Heart left ventricle (tissue), 16 donors: Measurements from ENCODE around the gene EDA. TPM values are rescaled to one million over a fixed set of nuclear protein-coding genes. Genes with fewer than 3 reads are reported as not detected.

Experiments
- ATAC-seq, 4 donors: fragments of 200-7000 bp; cut with Tn5 transposase; one replicate each; pipeline ENCODE4 v1.9.1; 2020 to 2022; ENCODE audit warnings: moderate library complexity in 4 of 4, mild to moderate bottlenecking in 3 of 4, moderate number of reproducible peaks in 1 of 4
- DNase-seq, 5 donors: peaks; one replicate each; pipeline ENCODE4 v3.0.0-alpha.2; 2020
- H3K27ac ChIP-seq, 12 donors: fragments of 200-600 bp; sonication (generic) in 4 of 12; one replicate each; pipeline versions ENCODE4 v1.5.0 to v1.8.0; 2016 to 2022; ENCODE audit warnings: mild to moderate bottlenecking in 2 of 12
- H3K27me3 ChIP-seq, 9 donors: fragments of 200-600 bp; sonication (generic) in 2 of 9; one replicate each; pipeline versions ENCODE4 v1.5.1 to v1.8.0; 2016 to 2022; ENCODE audit warnings: mild to moderate bottlenecking in 3 of 9
- H3K36me3 ChIP-seq, 9 donors: fragments of 200-600 bp; sonication (generic) in 2 of 9; one replicate each; pipeline versions ENCODE4 v1.5.0 to v1.8.0; 2018 to 2022; ENCODE audit warnings: mild to moderate bottlenecking in 2 of 9
- H3K4me1 ChIP-seq, 12 donors: fragments of 200-600 bp; sonication (generic) in 4 of 12; one replicate each; pipeline versions ENCODE4 v1.5.0 to v1.8.0; 2016 to 2022; ENCODE audit warnings: mild to moderate bottlenecking in 3 of 12
- H3K4me3 ChIP-seq, 12 donors: fragments of 200-600 bp; sonication (generic) in 4 of 12; one replicate each; pipeline versions ENCODE4 v1.5.0 to v1.8.0; 2017 to 2022; ENCODE audit warnings: mild to moderate bottlenecking in 9 of 12, moderate library complexity in 4 of 12
- H3K9me3 ChIP-seq, 12 donors: fragments of 200-600 bp; sonication (generic) in 4 of 12; one replicate each; pipeline versions ENCODE4 v1.5.0 to v1.8.0; 2016 to 2022; ENCODE audit warnings: mild to moderate bottlenecking in 1 of 12
- POLR2A ChIP-seq, 2 donors: fragments of 450-650 bp; IDR thresholded peaks; one replicate each; pipeline ENCODE4 v1.6.1; 2017; ENCODE audit warnings: antibody characterized with exemption in 2 of 2, mild to moderate bottlenecking in 2 of 2, moderate library complexity in 2 of 2
- WGBS, 4 donors: extraction: QIAGEN DNeasy Blood & Tissue Kit in 2 of 4; methylation state at CpG; one replicate each; pipeline versions ENCODE4 v1.1.5 to v1.1.7; 2013 to 2018; 5-methylcytosine and 5-hydroxymethylcytosine counted together
- intact Hi-C, 10 donors: fragments of 100-400 bp; cut with DNase I; formaldehyde crosslinking; loops; one replicate each; pipeline versions ENCODE4 v1.11.1 to v1.14.2; 2022
- polyA plus RNA-seq, 2 donors: library from polyadenylated mRNA; stranded (reverse); fragments of 200-250 nt; gene quantifications; one replicate each; pipeline ENCODE4 v1.2.3, GENCODE V29; 2013
- total RNA-seq, 9 donors: library from RNA; depleted of rRNA in 2 of 9; stranded (reverse); fragments of >200 nt in 2 of 9; fragmentation: NEBNext Ultra II Directional in 3 of 9; extraction: Animal tissue kit (Norgen Biotek cat#: 25700) in 3 of 9; gene quantifications; one replicate each; pipeline versions ENCODE4 v1.1.0 to v1.2.4, GENCODE V29; 2016 to 2023
- TF ChIP-seq, protein P1 (sequence below), 12 donors: fragments of 200-600 bp; sonication (generic) in 4 of 12; IDR thresholded peaks; one replicate each; pipeline versions ENCODE4 v1.5.0 to v1.8.0; 2018 to 2022; ENCODE audit warnings: antibody characterized with exemption in 12 of 12, mild to moderate bottlenecking in 5 of 12
- donor health status: ischemic (EF 13 %, LVEDD 7.1; RV severe dilation, severe dysfunction).
- donor health status: healthy with polysubstance abuse.
- donor health status: DM: no; HTN: yes; CAD: no.
- donor health status: DM: no; HTN: no; CAD: no.
- donor health status: ischemic (EF 25% LVEDD 6.9; RV normal size, moderate dysfunction).
- donor health status: ischemic (EF 25% LVEDD 5.7; RV mildly dilated, moderate dysfunction).
- donor health status: healthy.
- donor health status: DM: yes; HTN: yes; CAD: no.
- donor health status: ischemic (EF 35%, LVEDD 5.7; RV mildly dilated, moderate dysfunction).
- donor health status: nonischemic (EF 11% LVEDD 7.7; RV severe dilation, severe dysfunction).
- donor health status: DM: yes; HTN: yes; CAD: no.
- donor health status: PGD.
- donor health status: ischemic (EF 29% LVEDD 5.4; RV normal size, mild dysfunction).
- donor health status: nonischemic (EF 23%, LVEDD 6.1; RV moderate dilation, normal function).

The EDA gene
- total and polyA plus RNA-seq, 11 donors = 2.1 to 13.6 (median 6.3) TPM

DNA sequence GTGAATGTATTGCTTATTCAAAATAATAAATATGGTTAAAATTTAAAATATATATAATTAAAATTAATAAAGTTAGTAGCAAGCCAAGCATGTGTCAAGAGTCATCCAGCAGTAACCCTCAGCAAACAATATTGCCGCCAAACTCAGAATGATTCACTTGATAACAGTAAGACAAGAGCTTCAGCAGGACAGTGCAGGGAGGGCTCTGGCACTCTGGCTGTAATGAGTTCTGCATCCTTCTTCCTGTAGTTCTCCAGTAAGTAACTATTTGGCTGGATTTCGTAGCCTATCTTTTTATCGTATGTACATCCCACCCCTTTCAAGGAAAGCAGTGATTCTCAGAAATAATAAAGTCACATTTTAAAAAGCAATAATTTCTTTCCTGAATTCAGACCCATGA, 464.0 kb downstream of the EDA start:
- WGBS, 4 donors = 44 to 54% (median 48%) methylated on average over 3 of the region's 3 CpGs
- Histone ChIP-seq H3K36me3 (no peaks in the 10 kb centered on the region), H3K4me3 (no peak overlapping the region), H3K27ac (no peak overlapping the region), H3K9me3 (no peaks in the 10 kb centered on the region), H3K27me3 (peaks cover 0 to 16% (median 0%) of the 10 kb centered on the region in 9 donors), H3K4me1 (peaks cover 0 to 10% (median 0%) of the 10 kb centered on the region in 12 donors)
- TF ChIP-seq, protein P1, sequence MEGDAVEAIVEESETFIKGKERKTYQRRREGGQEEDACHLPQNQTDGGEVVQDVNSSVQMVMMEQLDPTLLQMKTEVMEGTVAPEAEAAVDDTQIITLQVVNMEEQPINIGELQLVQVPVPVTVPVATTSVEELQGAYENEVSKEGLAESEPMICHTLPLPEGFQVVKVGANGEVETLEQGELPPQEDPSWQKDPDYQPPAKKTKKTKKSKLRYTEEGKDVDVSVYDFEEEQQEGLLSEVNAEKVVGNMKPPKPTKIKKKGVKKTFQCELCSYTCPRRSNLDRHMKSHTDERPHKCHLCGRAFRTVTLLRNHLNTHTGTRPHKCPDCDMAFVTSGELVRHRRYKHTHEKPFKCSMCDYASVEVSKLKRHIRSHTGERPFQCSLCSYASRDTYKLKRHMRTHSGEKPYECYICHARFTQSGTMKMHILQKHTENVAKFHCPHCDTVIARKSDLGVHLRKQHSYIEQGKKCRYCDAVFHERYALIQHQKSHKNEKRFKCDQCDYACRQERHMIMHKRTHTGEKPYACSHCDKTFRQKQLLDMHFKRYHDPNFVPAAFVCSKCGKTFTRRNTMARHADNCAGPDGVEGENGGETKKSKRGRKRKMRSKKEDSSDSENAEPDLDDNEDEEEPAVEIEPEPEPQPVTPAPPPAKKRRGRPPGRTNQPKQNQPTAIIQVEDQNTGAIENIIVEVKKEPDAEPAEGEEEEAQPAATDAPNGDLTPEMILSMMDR (IDR thresholded peaks at IDR 0.05) = no peak
- TF ChIP-seq POLR2A (IDR thresholded peaks at IDR 0.05) = no peak
- ATAC-seq = no peak
- intact Hi-C loops = no loop called here
- DNase-seq = no peak

DNA sequence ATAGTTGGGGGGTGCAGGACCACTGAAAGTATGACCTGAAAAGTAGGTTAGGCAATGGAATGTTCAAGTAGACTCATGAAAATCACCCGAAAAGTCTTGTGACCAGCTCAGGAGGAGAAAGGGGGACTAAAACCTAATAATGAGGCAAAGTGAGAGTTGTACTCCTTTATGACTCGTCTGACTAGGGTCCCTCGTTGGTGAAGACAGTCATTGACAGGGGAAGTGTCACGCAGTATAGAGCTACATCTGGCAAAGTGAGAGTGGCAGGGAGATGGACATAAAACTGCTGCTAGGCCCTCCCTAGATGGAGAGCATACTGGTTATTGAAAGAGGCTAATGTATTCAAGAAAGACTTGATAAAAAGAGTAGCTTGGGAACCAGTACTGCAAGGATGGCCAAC, 466.8 kb downstream of the EDA start:
- intact Hi-C loops = no loop called here
- Histone ChIP-seq H3K4me1 (peaks cover 0 to 13% (median 0%) of the 10 kb centered on the region in 12 donors), H3K4me3 (no peak overlapping the region), H3K27ac (no peak overlapping the region), H3K27me3 (peaks cover 0 to 16% (median 0%) of the 10 kb centered on the region in 9 donors), H3K9me3 (no peaks in the 10 kb centered on the region), H3K36me3 (no peaks in the 10 kb centered on the region)
- no peak for DNase-seq
- no peak for ATAC-seq
- 63 to 76% (median 67%) methylated on average over 4 of the region's 4 CpGs for WGBS, 4 donors
- TF ChIP-seq POLR2A (IDR thresholded peaks at IDR 0.05) = no peak
- TF ChIP-seq, protein P1 (IDR thresholded peaks at IDR 0.05) = no peak

DNA sequence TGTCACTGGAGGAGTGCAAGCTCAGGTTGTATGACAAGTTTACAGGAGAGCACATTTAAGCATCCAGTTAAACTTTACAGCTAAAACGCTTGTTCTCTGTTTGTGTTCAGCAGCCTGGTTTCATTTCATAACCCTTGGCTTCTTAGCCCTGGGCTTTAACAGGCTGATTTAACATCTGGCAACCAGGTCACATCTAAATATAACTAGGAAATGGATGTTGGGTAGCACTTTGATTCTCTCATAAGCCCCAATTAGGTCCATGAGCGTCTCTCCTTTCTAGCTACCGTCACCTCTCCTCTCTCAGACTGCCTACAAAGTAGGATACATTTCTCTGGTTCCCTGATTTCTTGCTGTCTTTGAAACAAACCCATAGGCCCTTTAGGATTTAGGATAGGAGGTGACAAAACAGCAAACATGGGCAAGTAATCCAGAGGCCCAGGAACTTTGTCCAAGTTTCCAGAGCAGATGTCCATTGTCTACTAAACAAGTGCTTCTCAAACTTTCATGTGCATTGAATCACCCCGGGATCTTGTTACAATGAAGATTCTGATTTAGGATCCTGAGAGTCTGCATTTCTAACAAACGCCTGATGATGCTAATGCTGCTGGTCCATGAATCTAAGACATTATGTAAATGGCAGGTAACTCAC, 468.8 kb downstream of the EDA start:
- H3K27me3 ChIP-seq = peaks cover 0 to 16% (median 0%) of the 10 kb centered on the region in 9 donors
- DNase-seq (no peak), ATAC-seq (peak in 1 of 4 donors; percentile 28)
- no peak overlapping the region for H3K27ac ChIP-seq
- WGBS, 4 donors = 63 to 68% (median 65%) methylated on average over 5 of the region's 5 CpGs
- TF ChIP-seq, protein P1 (IDR thresholded peaks at IDR 0.05) = no peak
- TF ChIP-seq POLR2A (IDR thresholded peaks at IDR 0.05) = no peak
- no peaks in the 10 kb centered on the region for H3K9me3 ChIP-seq
- intact Hi-C loops = no loop called here
- peaks cover 0 to 21% (median 0%) of the 10 kb centered on the region in 12 donors for H3K4me1 ChIP-seq
- no peaks in the 10 kb centered on the region for H3K36me3 ChIP-seq
- H3K4me3 ChIP-seq = no peak overlapping the region

DNA sequence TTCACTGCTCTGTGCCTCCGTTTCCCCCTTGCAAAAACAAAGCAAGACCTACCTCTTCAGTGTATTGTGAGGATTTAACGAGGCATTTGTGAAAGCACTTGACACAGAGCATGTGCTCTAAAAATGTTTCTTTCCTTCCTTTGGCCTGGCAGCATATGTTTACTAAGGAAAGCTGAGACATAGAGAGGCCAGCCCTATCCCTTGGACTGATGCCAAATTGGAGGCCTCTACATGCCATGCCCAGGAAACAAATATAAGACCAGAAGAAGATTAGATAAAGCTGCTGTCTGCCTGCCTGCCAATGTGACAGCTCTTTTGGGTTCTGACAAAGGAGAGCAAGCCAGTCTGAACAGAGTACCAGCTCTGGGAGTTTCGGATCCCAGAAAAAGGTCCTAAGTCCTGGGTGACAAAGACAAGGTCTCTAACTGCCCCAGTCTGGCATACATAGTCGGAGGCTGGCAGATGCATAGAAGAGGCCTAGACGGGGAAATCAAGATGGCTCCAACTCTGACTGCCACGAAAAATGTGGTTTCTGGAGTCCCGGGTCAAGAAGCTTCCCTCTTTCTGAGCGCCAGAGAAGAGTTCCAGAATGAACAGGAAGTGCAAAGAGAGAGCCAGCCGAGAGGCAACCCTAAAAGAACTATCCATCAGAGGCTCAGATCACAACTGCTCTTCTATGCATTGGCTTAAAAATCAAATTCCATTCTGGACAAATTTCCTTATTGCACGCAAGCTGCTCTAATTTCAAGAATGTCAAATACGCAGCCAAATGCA, 472.1 kb downstream of the EDA start:
- TF ChIP-seq, protein P1 (IDR thresholded peaks at IDR 0.05) = no peak
- no peak for TF ChIP-seq POLR2A (IDR thresholded peaks at IDR 0.05)
- Histone ChIP-seq H3K4me1 (peaks cover 0 to 21% (median 0%) of the 10 kb centered on the region in 12 donors), H3K4me3 (no peak overlapping the region), H3K9me3 (no peaks in the 10 kb centered on the region), H3K36me3 (no peaks in the 10 kb centered on the region), H3K27ac (peak overlapping the region in 3 of 12 donors; percentile 13 to 34 (median 19)), H3K27me3 (peaks cover 0 to 3% (median 0%) of the 10 kb centered on the region in 9 donors)
- WGBS, 4 donors = 42 to 55% (median 47%) methylated on average over 11 of the region's 11 CpGs
- DNase-seq (peak in 1 of 5 donors; percentile 6), ATAC-seq (peak in 1 of 4 donors; percentile 54)
- intact Hi-C loops = no loop called here
